Gastroesophageal sphincter (tissue), 3 donors: ENCODE measurements around the gene DLX3.

ENCODE experiments used
- EP300 ChIP-seq: sonication (generic); formaldehyde crosslinking; IDR thresholded peaks from one replicate; pipeline ENCODE4 v1.6.1; 2017; ENCODE audit warnings: antibody characterized with exemption, mild to moderate bottlenecking
- POLR2A ChIP-seq, 2 donors: fragments of 450-650 bp; IDR thresholded peaks; one replicate each; pipeline ENCODE4 v1.6.1; 2017; ENCODE audit warnings: antibody characterized with exemption in 2 of 2, mild to moderate bottlenecking in 2 of 2, moderate library complexity in 1 of 2
- POLR2AphosphoS5 ChIP-seq: sonication (generic); formaldehyde crosslinking; IDR thresholded peaks from one replicate; pipeline ENCODE4 v1.6.1; 2017; ENCODE audit warnings: antibody characterized with exemption
- TF ChIP-seq, protein P1 (sequence below), 4 experiments: fragments of 200-600 bp in 2 of 4; fragments of 450-650 bp in 2 of 4; sonication (generic) in 1 of 4; IDR thresholded peaks; one replicate each; pipeline ENCODE4 v1.5.1; 2017 to 2019; ENCODE audit warnings: antibody characterized with exemption in 4 of 4, mild to moderate bottlenecking in 2 of 4, moderate library complexity in 2 of 4

DNA sequence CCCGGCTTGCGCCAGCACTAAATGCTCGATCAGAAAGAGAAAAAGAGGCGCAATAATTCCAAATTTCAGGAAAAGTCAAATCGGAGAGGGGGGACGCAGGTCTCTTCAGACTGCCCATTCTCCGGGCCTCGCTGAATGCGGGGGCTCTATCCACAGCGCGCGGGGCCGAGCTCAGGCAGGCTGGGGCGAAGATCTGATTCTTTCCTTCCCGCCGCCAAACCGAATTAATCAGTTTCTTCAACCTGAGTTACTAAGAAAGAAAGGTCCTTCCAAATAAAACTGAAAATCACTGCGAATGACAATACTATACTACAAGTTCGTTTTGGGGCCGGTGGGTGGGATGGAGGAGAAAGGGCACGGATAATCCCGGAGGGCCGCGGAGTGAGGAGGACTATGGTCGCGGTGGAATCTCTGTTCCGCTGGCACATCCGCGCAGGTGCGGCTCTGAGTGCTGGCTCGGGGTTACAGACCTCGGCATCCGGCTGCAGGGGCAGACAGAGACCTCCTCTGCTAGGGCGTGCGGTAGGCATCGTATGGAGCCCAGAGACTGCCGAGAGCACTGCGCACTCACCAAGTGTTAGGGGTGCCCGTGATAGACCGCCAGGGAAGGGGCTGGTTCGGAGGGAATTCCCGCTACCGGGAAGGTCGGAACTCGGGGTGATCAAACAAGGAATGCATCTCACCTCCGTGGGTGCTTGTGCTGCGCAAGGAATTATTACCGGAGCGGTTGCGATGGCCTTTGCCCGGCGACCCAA, 30.1 kb downstream of the DLX3 start:
- TF ChIP-seq, protein P1, sequence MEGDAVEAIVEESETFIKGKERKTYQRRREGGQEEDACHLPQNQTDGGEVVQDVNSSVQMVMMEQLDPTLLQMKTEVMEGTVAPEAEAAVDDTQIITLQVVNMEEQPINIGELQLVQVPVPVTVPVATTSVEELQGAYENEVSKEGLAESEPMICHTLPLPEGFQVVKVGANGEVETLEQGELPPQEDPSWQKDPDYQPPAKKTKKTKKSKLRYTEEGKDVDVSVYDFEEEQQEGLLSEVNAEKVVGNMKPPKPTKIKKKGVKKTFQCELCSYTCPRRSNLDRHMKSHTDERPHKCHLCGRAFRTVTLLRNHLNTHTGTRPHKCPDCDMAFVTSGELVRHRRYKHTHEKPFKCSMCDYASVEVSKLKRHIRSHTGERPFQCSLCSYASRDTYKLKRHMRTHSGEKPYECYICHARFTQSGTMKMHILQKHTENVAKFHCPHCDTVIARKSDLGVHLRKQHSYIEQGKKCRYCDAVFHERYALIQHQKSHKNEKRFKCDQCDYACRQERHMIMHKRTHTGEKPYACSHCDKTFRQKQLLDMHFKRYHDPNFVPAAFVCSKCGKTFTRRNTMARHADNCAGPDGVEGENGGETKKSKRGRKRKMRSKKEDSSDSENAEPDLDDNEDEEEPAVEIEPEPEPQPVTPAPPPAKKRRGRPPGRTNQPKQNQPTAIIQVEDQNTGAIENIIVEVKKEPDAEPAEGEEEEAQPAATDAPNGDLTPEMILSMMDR (IDR thresholded peaks at IDR 0.05), result no peak
- no peak for TF ChIP-seq POLR2AphosphoS5
- TF ChIP-seq POLR2A (IDR thresholded peaks at IDR 0.05), result no peak
- TF ChIP-seq EP300, result no peak
